ENCODE results near the gene VSIG8. TPM values are rescaled to one million over a fixed set of nuclear protein-coding genes. Genes with fewer than 3 reads are reported as not detected.
"Not testable (repeated sequence)": the region's sequence is repeated elsewhere in the genome, so short reads cannot be mapped to it uniquely, and the experiment has no call there.

Gene VSIG8, protein sequence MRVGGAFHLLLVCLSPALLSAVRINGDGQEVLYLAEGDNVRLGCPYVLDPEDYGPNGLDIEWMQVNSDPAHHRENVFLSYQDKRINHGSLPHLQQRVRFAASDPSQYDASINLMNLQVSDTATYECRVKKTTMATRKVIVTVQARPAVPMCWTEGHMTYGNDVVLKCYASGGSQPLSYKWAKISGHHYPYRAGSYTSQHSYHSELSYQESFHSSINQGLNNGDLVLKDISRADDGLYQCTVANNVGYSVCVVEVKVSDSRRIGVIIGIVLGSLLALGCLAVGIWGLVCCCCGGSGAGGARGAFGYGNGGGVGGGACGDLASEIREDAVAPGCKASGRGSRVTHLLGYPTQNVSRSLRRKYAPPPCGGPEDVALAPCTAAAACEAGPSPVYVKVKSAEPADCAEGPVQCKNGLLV
- total RNA-seq = not detected

GRCh38 chr1:159862557-159862956, at the start of gene VSIG8:
VSIG8 (minus strand) TSS chr1:159862657; CDS start chr1:159862521, 136 bp downstream.
- no peak for DNase-seq

GRCh38 chr1:159911326-159912070, 49.0 kb upstream of the VSIG8 start:
- DNase-seq = no peak

- no peak for DNase-seq
Measured at GRCh38 chr1:159908031-159908940, 45.8 kb upstream of the VSIG8 start.

- no peak for DNase-seq
Measured at GRCh38 chr1:159906960-159907359, 44.5 kb upstream of the VSIG8 start.

DNA sequence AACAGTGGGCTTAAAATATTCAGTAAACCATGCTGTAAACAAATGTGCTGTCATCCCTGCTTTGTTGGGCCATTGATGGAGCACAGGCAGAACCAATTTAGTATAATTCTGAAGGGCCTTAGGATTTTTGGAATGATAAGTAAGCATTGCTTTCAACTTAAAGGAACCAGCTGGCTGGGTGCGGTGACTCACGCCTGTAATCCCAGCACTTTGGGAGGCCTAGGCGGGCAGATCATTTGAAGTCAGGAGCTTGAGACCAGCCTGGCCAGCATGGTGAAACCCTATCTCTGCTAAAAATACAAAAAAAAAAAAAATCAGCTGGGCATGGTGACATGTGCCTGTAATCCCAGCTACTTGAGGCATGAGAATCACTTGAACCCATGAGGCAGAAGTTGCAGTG, 41.6 kb upstream of the VSIG8 start:
- DNase-seq = not testable (repeated sequence)

DNA sequence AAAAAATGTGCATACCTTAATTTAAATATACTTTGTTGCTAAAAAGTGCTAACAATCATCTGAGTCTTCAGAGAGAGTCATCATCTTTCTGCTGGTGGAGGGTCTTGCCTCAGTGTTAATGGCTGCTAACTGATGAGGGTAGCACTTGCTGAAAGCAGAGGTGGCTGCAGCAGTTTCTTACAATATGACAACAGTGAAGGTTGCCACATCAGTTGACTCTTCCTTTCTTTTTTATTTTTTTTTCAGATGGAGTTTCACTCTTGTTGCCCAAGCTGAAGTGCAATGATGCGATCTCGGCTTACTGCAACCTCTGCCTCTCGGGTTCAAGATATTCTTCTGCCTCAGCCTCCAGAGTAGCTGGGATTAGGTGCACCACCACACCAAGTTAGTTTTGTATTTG, 40.1 kb upstream of the VSIG8 start:
- DNase-seq = no peak

DNA sequence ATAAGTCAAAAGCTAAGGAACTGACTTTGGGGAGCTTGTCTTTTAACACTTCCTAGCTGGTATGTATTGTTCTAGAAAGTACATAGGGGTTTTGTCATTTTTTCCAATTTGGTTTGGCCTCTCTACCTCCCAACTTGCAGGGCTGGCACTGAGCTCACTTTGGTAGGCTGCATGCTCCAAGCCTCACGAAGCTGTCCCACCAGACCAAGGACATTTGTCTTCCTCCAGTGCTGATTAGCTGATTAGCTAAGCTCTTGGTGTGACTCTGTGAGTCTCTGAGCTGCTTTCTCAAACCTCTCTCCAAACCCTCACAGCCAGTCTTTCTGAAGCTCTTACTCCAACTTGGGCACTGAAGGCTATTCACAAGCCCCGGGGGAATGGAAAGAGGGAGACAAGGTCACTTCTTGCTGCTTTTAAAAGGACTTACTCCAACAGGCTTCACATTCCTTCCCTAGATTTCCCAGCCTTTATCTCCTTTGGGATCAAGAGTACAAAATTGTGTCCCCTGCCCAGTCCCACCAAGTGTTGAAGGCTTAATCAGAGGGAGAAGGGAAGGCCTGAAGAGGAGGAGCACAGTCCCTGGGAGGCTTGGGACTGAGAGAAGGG, 38.4 kb upstream of the VSIG8 start:
- DNase-seq = no peak

- peak; percentile 89 for DNase-seq
Measured at GRCh38 chr1:159900086-159900680, 37.7 kb upstream of the VSIG8 start, which contains the start of gene CFAP45. CFAP45 (minus strand) TSS chr1:159900165; CDS start chr1:159900098, 67 bp downstream.

DNA sequence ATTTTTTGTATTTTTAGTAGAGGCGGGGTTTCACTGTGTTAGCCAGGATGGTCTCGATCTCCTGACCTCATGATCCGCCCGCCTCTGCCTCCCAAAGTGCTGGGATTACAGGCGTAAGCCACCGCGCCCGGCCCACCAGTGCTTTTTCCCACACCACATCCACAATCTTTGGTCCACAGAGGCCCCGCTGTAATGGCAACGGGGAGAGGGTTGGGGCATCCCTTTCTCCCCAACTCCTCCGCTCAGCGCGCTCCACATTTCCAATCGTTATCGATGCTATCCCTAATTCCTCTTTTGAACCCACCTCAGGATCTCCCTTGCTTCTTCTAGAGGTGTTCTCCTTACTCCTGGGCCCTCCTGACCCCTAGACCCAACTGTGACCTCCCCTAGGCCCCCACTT, 37.2 kb upstream of the VSIG8 start:
- not testable (repeated sequence) for DNase-seq

DNA sequence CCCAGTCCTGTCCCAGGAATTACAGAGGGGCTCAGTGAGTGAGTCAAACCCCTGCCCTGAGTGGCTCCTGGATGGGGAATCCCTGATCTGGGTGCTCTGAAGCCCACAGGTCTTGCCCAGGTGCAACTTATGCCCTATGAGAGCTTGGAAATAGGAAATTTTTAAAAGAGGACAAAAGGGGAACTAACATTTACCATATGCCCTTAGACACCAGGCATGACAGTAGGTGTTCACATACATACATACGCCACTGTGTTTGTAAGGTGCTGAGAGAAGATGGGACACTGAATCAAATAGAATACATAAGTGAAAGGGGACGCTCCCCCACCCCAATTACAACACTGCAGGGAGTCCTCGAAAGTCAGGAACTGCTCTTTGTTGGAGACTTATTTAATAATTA, 36.1 kb upstream of the VSIG8 start:
- no peak for DNase-seq

- DNase-seq = no peak
Measured at GRCh38 chr1:159897962-159898361, 35.5 kb upstream of the VSIG8 start.

DNA sequence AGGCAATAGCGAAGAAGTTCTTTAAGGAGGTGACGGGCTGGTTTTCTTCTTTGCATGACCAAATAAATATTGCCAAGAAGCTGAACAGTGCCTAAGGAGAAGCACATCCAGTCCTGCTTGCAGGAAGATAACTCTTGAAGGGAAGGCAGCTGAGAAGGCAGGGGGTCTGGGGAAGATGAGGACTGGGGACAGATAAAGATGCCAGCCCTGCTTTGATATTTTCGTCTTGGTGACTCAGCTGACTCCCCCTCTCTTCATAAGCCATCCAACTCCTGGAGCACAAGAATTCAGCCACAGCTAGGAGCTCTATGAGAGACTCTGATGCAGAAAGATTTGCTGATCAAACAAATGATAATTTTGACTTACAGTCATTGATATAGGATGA, 34.1 kb upstream of the VSIG8 start:
- DNase-seq = no peak

- peak; percentile 32 for DNase-seq
Measured at GRCh38 chr1:159895836-159896545, 33.5 kb upstream of the VSIG8 start.

DNA sequence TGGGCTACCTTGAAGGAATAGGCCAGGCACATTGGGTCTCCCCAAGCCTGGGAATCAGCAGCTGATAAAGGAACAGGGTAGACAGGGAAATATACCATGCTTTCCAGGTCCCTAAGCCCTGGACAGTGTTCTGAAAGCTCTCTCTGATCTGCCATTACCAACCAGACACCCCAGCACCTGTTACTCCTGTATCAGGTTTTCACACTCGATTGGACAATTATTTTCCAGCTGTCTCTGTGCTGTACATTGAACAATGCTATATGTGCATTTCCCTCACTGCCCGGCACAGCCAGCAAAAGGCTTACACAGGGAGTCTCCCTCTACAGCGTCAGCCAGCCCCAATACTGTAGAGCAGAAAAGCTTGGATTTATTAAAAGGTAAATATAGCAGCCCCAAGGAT, 32.8 kb upstream of the VSIG8 start:
- peak; percentile 63 for DNase-seq

DNA sequence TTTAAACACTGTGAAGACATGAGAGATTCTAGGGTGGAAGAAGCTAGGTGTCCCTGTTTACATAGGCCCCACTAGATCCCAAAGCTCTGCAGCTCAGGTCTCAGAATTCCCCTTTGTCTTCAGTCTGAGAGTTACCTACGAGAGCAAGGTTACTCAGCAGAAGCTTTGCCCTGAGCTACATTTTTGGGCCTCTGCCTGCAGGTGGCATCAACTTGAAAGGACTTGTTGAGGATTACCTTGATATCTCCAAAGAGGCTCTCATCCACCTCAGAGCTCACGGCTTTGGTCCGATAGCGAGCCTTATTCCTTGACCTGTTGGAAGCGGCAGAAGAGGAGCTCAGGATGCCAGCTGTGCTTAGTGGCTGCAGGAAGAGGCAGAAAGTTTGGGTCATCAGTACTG, 30.5 kb upstream of the VSIG8 start:
- DNase-seq = no peak

GRCh38 chr1:159891275-159892157, 29.1 kb upstream of the VSIG8 start:
- DNase-seq = peak; percentile 91

DNA sequence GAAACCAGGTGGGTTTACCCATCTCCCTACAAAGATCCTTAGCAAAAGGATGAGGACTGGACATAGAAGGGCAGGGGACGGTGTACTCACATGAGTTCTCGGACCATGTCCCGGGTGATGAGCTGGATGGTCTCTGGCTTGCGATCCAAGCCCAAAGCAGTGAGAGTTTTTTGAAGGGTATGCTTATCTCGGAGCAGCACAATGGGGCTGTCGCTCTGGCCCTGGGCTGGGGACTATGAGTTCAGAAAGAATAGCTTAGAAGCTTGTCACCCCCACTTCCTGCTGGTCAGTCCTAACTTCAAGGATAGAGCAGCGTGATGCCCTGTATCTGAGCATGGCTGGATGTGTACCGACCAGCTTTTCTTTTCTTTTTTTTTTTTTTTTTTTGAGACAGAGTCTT, 27.9 kb upstream of the VSIG8 start:
- no peak for DNase-seq

- DNase-seq = peak; percentile 59
Measured at GRCh38 chr1:159889821-159890252, 27.4 kb upstream of the VSIG8 start.

DNA sequence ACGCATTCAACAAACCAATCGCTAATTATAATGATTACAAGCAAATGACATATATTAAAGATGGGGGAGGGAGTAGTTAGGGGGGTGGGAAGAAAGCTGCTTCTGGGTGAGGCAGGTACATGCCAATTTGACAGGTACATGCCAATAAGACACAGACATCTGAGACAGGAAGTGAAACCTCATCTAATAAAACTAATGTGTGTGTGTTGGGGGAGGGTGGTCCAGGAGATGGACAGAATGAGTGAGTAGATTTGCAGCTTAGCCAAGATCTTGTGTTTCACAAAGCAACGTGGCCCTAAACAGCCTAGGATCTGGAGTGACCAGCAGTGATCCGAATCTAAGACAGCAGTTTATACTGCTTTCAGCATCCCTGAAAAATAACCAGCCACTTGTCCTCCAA, 26.7 kb upstream of the VSIG8 start:
- no peak for DNase-seq

DNA sequence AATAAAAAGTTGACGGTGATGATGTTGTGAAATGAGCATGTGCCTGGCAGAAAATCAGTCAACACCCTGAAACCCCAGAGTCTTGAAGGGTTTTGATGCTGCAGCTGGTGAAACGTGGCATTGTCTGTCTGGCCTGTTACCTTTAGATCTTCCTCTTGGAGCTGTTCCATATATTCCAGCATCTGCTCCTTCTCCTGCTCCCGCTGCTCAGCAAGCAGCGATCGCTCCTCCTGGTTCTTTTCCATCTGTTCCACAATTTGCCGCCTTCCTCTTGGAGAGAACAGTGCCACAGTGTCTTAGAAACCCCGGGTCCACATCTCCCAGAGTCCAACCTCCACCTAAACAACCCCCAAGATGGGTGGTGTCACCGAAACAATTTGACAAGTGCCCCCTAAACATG, 21.8 kb upstream of the VSIG8 start:
- DNase-seq = no peak
